ENCODE data around the gene PPP4R1. TPM values are rescaled to one million over a fixed set of nuclear protein-coding genes. Genes with fewer than 3 reads are reported as not detected.

PPP4R1 gene
- total and polyA plus RNA-seq, 12 donors = 22.8 to 104 (median 58.0) TPM

DNA sequence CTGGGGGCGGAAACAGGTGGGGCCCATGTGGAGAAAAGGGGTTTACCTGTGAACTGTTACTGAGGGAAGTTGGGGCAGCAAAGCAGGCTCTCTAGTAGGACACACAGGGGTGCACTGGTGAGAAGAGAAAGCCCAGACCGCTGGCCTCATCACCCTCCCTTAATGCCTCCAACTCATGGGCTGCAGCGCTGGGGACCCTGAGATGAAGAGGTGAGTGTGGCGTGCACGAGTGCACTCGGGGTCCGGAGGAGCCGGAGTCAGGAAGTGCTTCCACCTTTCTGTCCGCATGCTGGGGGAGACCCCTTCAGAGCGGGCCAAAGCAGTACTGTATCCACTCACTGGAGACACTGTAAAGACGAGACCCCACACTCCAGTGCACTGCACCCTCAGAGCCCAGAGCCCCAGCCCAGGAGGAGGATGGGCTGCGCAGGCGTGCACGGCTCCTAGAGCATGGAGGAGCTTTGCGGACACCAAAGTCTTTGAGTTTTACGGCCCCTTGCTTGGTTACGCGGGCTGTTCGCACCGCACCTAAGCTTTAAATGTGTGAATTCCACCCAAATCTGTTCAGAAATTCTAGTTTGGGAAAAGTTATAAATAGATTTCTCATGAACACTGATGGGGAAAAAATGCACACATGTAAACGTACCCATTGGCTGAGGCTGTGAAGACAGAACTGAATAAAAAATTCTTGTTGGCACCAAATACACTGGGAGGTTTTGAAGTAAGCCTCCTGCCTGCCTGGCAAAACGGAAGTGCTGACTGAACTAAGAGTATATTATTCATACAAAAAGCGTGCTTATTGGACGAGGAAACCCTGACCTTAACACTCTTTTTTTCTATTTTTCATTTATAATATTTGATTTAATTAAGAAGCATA is 45.4 kb upstream of the PPP4R1 start:
- Histone ChIP-seq H3K27ac (no peak overlapping the region), H3K4me1 (replicated peaks in 1 of 2) (no peaks in the 10 kb centered on the region), H3K4me3 (no peak overlapping the region), H3K9me3 (replicated peaks in 1 of 3) (no peaks in the 10 kb centered on the region), H3K27me3 (no peaks in the 10 kb centered on the region), H3K36me3 (replicated peaks in 1 of 2) (no peaks in the 10 kb centered on the region)
- intact Hi-C loops (cut with DNase I) = no loop called here
- TF ChIP-seq, protein P1, sequence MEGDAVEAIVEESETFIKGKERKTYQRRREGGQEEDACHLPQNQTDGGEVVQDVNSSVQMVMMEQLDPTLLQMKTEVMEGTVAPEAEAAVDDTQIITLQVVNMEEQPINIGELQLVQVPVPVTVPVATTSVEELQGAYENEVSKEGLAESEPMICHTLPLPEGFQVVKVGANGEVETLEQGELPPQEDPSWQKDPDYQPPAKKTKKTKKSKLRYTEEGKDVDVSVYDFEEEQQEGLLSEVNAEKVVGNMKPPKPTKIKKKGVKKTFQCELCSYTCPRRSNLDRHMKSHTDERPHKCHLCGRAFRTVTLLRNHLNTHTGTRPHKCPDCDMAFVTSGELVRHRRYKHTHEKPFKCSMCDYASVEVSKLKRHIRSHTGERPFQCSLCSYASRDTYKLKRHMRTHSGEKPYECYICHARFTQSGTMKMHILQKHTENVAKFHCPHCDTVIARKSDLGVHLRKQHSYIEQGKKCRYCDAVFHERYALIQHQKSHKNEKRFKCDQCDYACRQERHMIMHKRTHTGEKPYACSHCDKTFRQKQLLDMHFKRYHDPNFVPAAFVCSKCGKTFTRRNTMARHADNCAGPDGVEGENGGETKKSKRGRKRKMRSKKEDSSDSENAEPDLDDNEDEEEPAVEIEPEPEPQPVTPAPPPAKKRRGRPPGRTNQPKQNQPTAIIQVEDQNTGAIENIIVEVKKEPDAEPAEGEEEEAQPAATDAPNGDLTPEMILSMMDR (IDR thresholded peaks at IDR 0.05) = no peak
- no peak for TF ChIP-seq POLR2A (IDR thresholded peaks at IDR 0.05)
- DNase-seq = no peak
- 91 to 94% (median 92%) methylated on average over 13 to 24 of the region's 24 CpGs for WGBS, 4 donors

DNA sequence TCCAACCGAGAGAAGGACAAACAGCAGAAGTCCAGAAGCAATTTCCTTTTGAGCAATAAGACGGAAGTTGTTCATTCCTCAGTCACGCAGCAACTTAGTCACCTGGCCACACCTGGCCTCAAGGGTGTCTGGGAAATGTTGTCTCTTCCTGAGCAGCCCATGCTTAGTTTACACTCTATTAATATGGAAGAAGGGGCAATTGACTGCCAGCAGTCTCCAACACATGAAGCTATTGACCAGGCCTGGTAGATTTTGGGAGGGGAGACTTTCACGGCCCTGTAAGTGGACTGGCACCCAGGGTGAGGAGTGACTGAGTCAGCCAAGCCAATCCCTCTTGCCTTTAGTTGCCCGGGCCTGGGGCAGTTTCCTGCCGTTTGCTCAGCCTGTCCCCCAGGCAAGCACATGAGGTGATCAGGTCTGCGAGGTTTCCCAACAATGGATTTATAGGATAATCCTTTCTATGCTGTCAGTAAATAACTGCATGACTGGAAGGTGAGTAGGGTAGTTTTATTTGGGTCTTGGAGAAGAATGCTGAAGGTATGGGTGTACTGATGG is 43.8 kb upstream of the PPP4R1 start:
- WGBS, 4 donors = 88 to 100% (median 95%) methylated on average over 4 to 7 of the region's 7 CpGs
- TF ChIP-seq, protein P1 (IDR thresholded peaks at IDR 0.05) = no peak
- TF ChIP-seq POLR2A (IDR thresholded peaks at IDR 0.05) = no peak
- no peaks in the 10 kb centered on the region for H3K36me3 ChIP-seq (replicated peaks in 1 of 2)
- H3K9me3 ChIP-seq (replicated peaks in 1 of 3) = no peaks in the 10 kb centered on the region
- no peaks in the 10 kb centered on the region for H3K27me3 ChIP-seq
- intact Hi-C loops (cut with DNase I) = no loop called here
- H3K27ac ChIP-seq = no peak overlapping the region
- no peak for DNase-seq
- H3K4me3 ChIP-seq = no peak overlapping the region
- no peaks in the 10 kb centered on the region for H3K4me1 ChIP-seq (replicated peaks in 1 of 2)

DNA sequence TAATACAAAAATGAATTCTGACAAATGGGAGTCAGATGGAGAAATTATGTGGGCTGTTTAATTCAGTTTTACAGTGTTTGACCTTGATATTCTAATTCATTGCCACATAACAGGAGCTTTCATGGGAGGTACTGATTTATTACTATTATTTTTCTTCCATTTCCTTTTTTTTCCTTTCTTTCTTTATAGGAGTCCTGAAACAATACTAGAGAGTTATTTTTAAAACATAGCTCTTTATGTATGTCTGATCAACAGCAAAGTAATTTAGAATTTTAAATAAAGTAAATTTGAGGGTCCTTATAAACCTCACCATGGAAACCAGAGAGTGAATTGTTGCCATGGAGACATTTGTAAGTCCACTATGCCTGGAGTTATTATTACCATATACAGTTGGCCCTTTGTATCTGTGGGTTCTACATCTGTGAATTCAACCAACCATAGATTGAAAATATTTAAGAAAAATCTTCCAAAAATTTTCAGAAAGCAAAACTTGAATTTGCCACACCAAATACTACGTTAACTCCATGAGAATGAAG is 40.9 kb upstream of the PPP4R1 start:
- WGBS, 4 donors = 89 to 100% (median 91%) methylated on average over 1 of the region's 1 CpG
- H3K9me3 ChIP-seq (replicated peaks in 1 of 3) = no peaks in the 10 kb centered on the region
- no peaks in the 10 kb centered on the region for H3K27me3 ChIP-seq
- H3K4me1 ChIP-seq (replicated peaks in 1 of 2) = no peaks in the 10 kb centered on the region
- TF ChIP-seq, protein P1 (IDR thresholded peaks at IDR 0.05) = no peak
- no peak for TF ChIP-seq POLR2A (IDR thresholded peaks at IDR 0.05)
- intact Hi-C loops (cut with DNase I) = no loop called here
- no peak for DNase-seq
- H3K27ac ChIP-seq = no peak overlapping the region
- H3K4me3 ChIP-seq = no peak overlapping the region
- no peaks in the 10 kb centered on the region for H3K36me3 ChIP-seq (replicated peaks in 1 of 2)

DNA sequence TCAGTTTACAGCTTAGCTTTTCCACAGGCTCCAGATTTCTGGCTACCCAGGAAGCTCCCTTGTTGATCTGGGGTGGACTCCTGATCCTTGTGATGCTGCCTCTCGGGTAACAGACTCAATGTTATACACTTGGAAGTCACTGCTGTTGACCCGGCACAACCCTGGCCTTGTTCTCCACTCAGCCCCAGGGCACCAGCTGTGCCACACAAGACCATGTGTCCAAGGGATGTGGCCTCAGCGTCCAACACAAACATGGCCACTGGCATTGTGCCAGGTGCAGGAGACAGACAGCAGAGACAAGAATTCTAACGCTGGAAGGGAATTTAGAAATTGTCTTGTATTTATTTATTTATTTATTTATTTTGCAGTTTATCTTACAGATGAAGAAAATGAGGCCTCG is 39.0 kb upstream of the PPP4R1 start:
- Histone ChIP-seq H3K9me3 (replicated peaks in 1 of 3) (no peaks in the 10 kb centered on the region), H3K4me1 (replicated peaks in 1 of 2) (no peaks in the 10 kb centered on the region), H3K27me3 (no peaks in the 10 kb centered on the region), H3K27ac (no peak overlapping the region), H3K4me3 (no peak overlapping the region), H3K36me3 (replicated peaks in 1 of 2) (no peaks in the 10 kb centered on the region)
- intact Hi-C loops (cut with DNase I) = no loop called here
- 51 to 61% (median 56%) methylated on average over 5 of the region's 5 CpGs for WGBS, 4 donors
- DNase-seq = peak; percentile 20 to 78 (median 46)
- no peak for TF ChIP-seq POLR2A (IDR thresholded peaks at IDR 0.05)
- TF ChIP-seq, protein P1 (IDR thresholded peaks at IDR 0.05) = no peak
